ENCODE results near the gene NAB2. TPM values are rescaled to one million over a fixed set of nuclear protein-coding genes. Genes with fewer than 3 reads are reported as not detected.

The NAB2 gene
- total RNA-seq, 1 experiment from 2014 or later, result 16.4 TPM

DNA sequence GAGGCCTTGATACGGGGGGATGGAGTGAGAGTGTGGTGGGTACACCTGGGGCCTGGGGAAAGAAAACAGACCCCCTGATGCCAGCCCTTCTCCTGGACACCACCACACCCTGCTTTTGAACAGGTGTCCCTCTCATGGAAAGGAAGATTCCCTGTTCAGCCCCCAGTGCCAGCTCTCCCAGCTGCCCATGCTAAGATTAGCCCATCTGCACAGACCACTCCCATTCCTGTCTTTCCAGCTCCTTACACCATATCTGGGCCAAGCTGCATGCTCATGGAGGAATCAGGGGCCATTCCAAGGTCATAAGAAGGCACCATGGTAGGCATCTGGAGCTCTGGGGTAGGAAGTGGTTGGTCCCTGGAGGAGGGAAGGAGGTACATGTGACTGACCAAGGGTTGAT is 9.6 kb downstream of the NAB2 start:
- Mint-ChIP-seq H3K4me1 (ENCODE audit: low read depth, unreplicated experiment) (peaks cover 7% of the 10 kb centered on the region), H3K9me3 (ENCODE audit: unreplicated experiment) (no peaks in the 10 kb centered on the region), H3K27ac (ENCODE audit: unreplicated experiment) (no peak overlapping the region), H3K36me3 (ENCODE audit: insufficient read depth, unreplicated experiment) (peaks cover 29% of the 10 kb centered on the region), H3K27me3 (ENCODE audit: insufficient read depth, unreplicated experiment) (no peaks in the 10 kb centered on the region), H3K4me3 (ENCODE audit: unreplicated experiment) (no peak overlapping the region)
- CTCF ChIA-PET, result interaction anchor here (0.5 to 3.9 kb wide), 4 partner anchors 14 to 75 kb away, joined by 3 to 19 read pairs (median 8); partner anchors contain the start of gene STAT6
- Histone ChIP-seq H3K27me3 (replicated peaks; ENCODE audit: control insufficient read depth, insufficient read depth, low read length) (no peaks in the 10 kb centered on the region), H3K4me3 (ENCODE audit: low read depth, low read length) (no peak overlapping the region), H3K9me3 (no peaks in the 10 kb centered on the region), H3K36me3 (ENCODE audit: control insufficient read depth, insufficient read depth, low read length) (peaks cover 3% of the 10 kb centered on the region; the same call in 1 of the 2 replicates), H3K4me1 (peaks cover 14% of the 10 kb centered on the region)
- DNase-seq, result no peak
- POLR2A ChIA-PET, result no interaction called here
- intact Hi-C loops (cut with micrococcal nuclease; ENCODE audit: unreplicated experiment), result no loop called here
- no TSS peak for BruUV-seq (replicated peaks)
- TF ChIP-seq, protein P1, sequence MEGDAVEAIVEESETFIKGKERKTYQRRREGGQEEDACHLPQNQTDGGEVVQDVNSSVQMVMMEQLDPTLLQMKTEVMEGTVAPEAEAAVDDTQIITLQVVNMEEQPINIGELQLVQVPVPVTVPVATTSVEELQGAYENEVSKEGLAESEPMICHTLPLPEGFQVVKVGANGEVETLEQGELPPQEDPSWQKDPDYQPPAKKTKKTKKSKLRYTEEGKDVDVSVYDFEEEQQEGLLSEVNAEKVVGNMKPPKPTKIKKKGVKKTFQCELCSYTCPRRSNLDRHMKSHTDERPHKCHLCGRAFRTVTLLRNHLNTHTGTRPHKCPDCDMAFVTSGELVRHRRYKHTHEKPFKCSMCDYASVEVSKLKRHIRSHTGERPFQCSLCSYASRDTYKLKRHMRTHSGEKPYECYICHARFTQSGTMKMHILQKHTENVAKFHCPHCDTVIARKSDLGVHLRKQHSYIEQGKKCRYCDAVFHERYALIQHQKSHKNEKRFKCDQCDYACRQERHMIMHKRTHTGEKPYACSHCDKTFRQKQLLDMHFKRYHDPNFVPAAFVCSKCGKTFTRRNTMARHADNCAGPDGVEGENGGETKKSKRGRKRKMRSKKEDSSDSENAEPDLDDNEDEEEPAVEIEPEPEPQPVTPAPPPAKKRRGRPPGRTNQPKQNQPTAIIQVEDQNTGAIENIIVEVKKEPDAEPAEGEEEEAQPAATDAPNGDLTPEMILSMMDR (IDR thresholded peaks at IDR 0.05; ENCODE audit: insufficient read depth in 1 of 2, low read depth in 1 of 2, low read length in 1 of 2, severe bottlenecking in 1 of 2, unreplicated experiment in 1 of 2), result no peak

DNA sequence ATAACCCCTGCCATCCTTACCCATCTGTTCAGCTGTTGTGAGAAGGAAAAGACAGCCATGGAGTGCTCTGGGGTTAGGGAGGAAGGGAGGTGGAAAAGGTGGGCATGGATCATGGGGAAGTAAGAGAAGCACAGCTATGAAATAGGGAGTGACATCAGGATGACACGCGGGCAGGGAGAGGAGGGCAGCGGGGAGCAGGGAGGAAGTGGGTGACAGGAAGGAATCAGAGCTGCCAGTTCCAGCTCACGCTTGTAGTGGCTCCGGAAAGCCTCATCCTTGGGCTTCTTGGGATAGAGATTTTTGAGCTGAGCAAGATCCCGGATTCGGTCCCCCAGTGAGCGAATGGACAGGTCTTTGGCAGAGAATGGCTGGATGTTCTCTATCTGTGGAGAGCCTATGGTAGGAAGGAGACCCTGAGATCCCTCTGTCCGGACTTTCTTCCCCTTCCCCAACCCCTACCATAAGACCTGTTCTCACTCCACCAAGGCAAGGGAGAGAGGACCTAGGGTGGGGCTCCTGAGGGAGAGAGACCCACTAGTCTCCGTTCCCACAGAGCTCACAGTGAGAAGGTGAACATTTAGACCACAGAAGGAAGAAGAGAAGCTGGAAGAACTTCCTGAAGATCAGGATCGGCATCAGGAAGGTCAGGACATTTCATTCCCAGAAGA is 10.3 kb downstream of the NAB2 start:
- TF ChIP-seq, protein P1 (IDR thresholded peaks at IDR 0.05; ENCODE audit: insufficient read depth in 1 of 2, low read depth in 1 of 2, low read length in 1 of 2, severe bottlenecking in 1 of 2, unreplicated experiment in 1 of 2), result no peak
- H3K27ac Mint-ChIP-seq (ENCODE audit: unreplicated experiment), result no peak overlapping the region
- POLR2A ChIA-PET, result no interaction called here
- H3K4me3 Mint-ChIP-seq (ENCODE audit: unreplicated experiment), result no peak overlapping the region
- H3K36me3 ChIP-seq (ENCODE audit: control insufficient read depth, insufficient read depth, low read length), result peaks cover 3% of the 10 kb centered on the region; the same call in 1 of the 2 replicates
- H3K9me3 Mint-ChIP-seq (ENCODE audit: unreplicated experiment), result no peaks in the 10 kb centered on the region
- H3K4me3 ChIP-seq (ENCODE audit: low read depth, low read length), result no peak overlapping the region
- CTCF ChIA-PET, result interaction anchor here (0.5 to 3.9 kb wide), 4 partner anchors 13 to 81 kb away, joined by 7 to 19 read pairs (median 8); partner anchors contain the start of gene STAT6
- H3K27me3 ChIP-seq (replicated peaks; ENCODE audit: control insufficient read depth, insufficient read depth, low read length), result no peaks in the 10 kb centered on the region
- BruUV-seq (replicated peaks), result no TSS peak
- peaks cover 11% of the 10 kb centered on the region for H3K4me1 ChIP-seq
- peaks cover under 1% of the 10 kb centered on the region for H3K4me1 Mint-ChIP-seq (ENCODE audit: low read depth, unreplicated experiment)
- H3K27me3 Mint-ChIP-seq (ENCODE audit: insufficient read depth, unreplicated experiment), result no peaks in the 10 kb centered on the region
- H3K36me3 Mint-ChIP-seq (ENCODE audit: insufficient read depth, unreplicated experiment), result peaks cover 24% of the 10 kb centered on the region
- intact Hi-C loops (cut with micrococcal nuclease; ENCODE audit: unreplicated experiment), result no loop called here
- H3K9me3 ChIP-seq, result no peaks in the 10 kb centered on the region
- no peak for DNase-seq

DNA sequence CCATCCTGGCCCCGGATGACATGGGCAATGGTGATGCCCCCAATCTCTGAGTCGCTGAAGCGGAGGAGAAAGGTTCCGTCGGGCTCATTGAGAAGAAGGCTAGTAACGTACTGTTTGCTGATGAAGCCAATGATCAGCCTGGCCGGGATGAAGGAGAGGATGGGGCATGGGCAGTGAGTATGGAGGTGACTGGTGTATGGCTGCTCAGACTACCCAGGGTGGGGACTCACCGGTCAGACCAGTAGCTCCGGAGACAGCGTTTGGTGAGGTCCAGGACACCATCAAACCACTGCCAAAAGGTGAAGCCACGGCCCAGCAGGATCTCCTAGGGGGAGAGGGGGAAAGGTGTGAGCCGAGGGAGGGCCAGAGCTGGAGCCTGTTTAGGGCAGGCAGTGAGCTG is 10.9 kb downstream of the NAB2 start:
- Histone ChIP-seq H3K4me3 (ENCODE audit: low read depth, low read length) (no peak overlapping the region), H3K36me3 (ENCODE audit: control insufficient read depth, insufficient read depth, low read length) (peaks cover 2% of the 10 kb centered on the region; the same call in 1 of the 2 replicates), H3K9me3 (no peaks in the 10 kb centered on the region), H3K27me3 (replicated peaks; ENCODE audit: control insufficient read depth, insufficient read depth, low read length) (no peaks in the 10 kb centered on the region), H3K4me1 (peaks cover 11% of the 10 kb centered on the region)
- ChIA-PET CTCF (interaction anchor here (0.6 to 1.9 kb wide), 2 partner anchors 30 to 82 kb away, joined by 8 read pairs; no protein-coding TSS in a partner anchor), POLR2A (no interaction called here)
- no peak for DNase-seq
- Mint-ChIP-seq H3K36me3 (ENCODE audit: insufficient read depth, unreplicated experiment) (peaks cover 22% of the 10 kb centered on the region), H3K4me1 (ENCODE audit: low read depth, unreplicated experiment) (no peaks in the 10 kb centered on the region), H3K27ac (ENCODE audit: unreplicated experiment) (no peak overlapping the region), H3K27me3 (ENCODE audit: insufficient read depth, unreplicated experiment) (no peaks in the 10 kb centered on the region), H3K4me3 (ENCODE audit: unreplicated experiment) (no peak overlapping the region), H3K9me3 (ENCODE audit: unreplicated experiment) (no peaks in the 10 kb centered on the region)
- intact Hi-C loops (cut with micrococcal nuclease; ENCODE audit: unreplicated experiment), result no loop called here
- TF ChIP-seq, protein P1 (IDR thresholded peaks at IDR 0.05; ENCODE audit: insufficient read depth in 1 of 2, low read depth in 1 of 2, low read length in 1 of 2, severe bottlenecking in 1 of 2, unreplicated experiment in 1 of 2), result no peak
- no TSS peak for BruUV-seq (replicated peaks)
